ENCODE measurements around the gene ARHGEF33. TPM values are rescaled to one million over a fixed set of nuclear protein-coding genes. Genes with fewer than 3 reads are reported as not detected.
A peak's percentile ranks its signal among the peaks of the same experiment; 100 is the strongest.

ARHGEF33 gene
- total RNA-seq, 6 donors from 2014 or later: 0.34 to 3.1 (median 1.0) TPM

DNA sequence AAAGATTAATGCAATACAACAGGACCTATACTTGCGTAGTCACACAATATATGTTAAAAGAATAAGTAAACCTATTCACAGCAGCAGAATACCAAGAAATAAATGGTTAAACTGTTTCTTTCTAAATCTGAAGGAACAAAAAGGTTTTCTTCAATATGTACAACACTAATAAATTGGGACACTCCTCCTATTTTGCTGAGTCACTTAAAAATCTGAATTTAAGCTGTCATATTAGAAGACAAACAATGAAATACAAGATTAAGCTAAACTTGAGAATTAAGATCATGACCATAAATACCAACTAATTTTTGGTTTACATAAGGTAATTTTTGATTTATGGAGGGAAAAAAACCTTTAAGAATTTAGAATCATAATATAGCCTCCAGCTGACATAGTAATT is 92.8 kb downstream of the ARHGEF33 start:
- Histone ChIP-seq H3K9me3 (no peaks in the 10 kb centered on the region), H3K4me3 (no peak overlapping the region), H3K36me3 (peaks cover 0 to 36% (median 21%) of the 10 kb centered on the region in 4 donors), H3K27me3 (no peaks in the 10 kb centered on the region), H3K27ac (no peak overlapping the region), H3K4me1 (no peaks in the 10 kb centered on the region)
- 95 to 100% methylated on average over 1 of the region's 1 CpG for WGBS, 2 donors
- no peak for TF ChIP-seq POLR2A (IDR thresholded peaks at IDR 0.05)
- TF ChIP-seq EP300 (IDR thresholded peaks at IDR 0.05): no peak
- TF ChIP-seq, protein P1, sequence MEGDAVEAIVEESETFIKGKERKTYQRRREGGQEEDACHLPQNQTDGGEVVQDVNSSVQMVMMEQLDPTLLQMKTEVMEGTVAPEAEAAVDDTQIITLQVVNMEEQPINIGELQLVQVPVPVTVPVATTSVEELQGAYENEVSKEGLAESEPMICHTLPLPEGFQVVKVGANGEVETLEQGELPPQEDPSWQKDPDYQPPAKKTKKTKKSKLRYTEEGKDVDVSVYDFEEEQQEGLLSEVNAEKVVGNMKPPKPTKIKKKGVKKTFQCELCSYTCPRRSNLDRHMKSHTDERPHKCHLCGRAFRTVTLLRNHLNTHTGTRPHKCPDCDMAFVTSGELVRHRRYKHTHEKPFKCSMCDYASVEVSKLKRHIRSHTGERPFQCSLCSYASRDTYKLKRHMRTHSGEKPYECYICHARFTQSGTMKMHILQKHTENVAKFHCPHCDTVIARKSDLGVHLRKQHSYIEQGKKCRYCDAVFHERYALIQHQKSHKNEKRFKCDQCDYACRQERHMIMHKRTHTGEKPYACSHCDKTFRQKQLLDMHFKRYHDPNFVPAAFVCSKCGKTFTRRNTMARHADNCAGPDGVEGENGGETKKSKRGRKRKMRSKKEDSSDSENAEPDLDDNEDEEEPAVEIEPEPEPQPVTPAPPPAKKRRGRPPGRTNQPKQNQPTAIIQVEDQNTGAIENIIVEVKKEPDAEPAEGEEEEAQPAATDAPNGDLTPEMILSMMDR (IDR thresholded peaks at IDR 0.05): no peak
- TF ChIP-seq POLR2AphosphoS5 (IDR thresholded peaks at IDR 0.05): no peak
- DNase-seq (no peak), ATAC-seq (ENCODE audit: low FRiP score in 2 of 2) (no peak)

DNA sequence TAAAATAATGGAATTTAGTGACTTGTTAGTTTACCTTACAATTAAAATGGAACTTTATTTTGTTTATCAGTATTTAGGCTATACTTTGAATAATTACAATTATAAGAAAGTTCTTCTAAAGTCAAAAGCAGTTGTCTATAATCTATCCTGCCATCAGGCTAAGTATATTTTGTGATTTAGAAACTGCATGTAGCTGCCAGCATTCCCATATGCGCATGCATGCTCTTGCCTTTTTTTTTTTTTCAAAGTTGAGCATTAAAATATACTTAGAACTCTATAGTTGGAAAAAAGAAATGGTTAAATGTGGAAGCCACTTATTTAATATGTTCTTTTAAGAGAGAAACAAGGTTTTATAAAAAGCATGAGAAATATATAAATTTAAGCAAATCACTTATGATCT is 99.0 kb downstream of the ARHGEF33 start:
- peaks cover 0 to 68% (median 23%) of the 10 kb centered on the region in 4 donors for H3K36me3 ChIP-seq
- no peak overlapping the region for H3K27ac ChIP-seq

DNA sequence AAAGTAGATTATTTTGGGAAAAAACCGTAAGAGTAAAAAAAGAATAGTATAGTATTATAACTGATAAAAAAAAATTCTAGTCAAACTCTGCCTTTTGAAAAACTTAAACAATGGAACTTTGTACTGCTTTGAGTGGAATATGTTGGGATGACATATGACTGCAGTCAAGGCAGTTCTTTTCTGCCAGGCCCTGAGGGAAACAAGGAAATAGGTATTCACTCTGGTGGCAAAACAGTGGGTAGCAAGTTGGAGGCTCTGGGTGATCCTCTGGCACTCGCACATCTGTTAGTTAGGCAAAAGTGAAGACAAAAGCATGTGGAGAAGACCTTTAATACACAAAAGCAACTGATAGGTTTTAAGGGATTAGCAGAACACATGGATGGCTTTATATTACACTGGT is 102.2 kb downstream of the ARHGEF33 start:
- Histone ChIP-seq H3K4me3 (no peak overlapping the region), H3K9me3 (no peaks in the 10 kb centered on the region), H3K36me3 (peaks cover 0 to 66% (median 10%) of the 10 kb centered on the region in 4 donors), H3K27ac (no peak overlapping the region), H3K27me3 (no peaks in the 10 kb centered on the region), H3K4me1 (no peaks in the 10 kb centered on the region)
- ATAC-seq (ENCODE audit: low FRiP score in 2 of 2) (no peak), DNase-seq (no peak)
- TF ChIP-seq POLR2A (IDR thresholded peaks at IDR 0.05) (no peak), EP300 (IDR thresholded peaks at IDR 0.05) (no peak), POLR2AphosphoS5 (IDR thresholded peaks at IDR 0.05) (no peak)
- TF ChIP-seq, protein P1 (IDR thresholded peaks at IDR 0.05): no peak
- WGBS, 2 donors: 90 to 96% methylated on average over 2 of the region's 2 CpGs

More for the DNA sequence above, 99.0 kb downstream of the ARHGEF33 start:
- Histone ChIP-seq H3K4me3 (no peak overlapping the region), H3K27me3 (no peaks in the 10 kb centered on the region), H3K4me1 (no peaks in the 10 kb centered on the region), H3K9me3 (no peaks in the 10 kb centered on the region)
- ATAC-seq (ENCODE audit: low FRiP score in 2 of 2): no peak
- no peak for DNase-seq
- 97 to 100% methylated on average over 1 of the region's 1 CpG for WGBS, 2 donors
- TF ChIP-seq, protein P1 (IDR thresholded peaks at IDR 0.05): no peak
- TF ChIP-seq POLR2AphosphoS5 (IDR thresholded peaks at IDR 0.05): no peak
- no peak for TF ChIP-seq EP300 (IDR thresholded peaks at IDR 0.05)
- TF ChIP-seq POLR2A (IDR thresholded peaks at IDR 0.05): no peak

DNA sequence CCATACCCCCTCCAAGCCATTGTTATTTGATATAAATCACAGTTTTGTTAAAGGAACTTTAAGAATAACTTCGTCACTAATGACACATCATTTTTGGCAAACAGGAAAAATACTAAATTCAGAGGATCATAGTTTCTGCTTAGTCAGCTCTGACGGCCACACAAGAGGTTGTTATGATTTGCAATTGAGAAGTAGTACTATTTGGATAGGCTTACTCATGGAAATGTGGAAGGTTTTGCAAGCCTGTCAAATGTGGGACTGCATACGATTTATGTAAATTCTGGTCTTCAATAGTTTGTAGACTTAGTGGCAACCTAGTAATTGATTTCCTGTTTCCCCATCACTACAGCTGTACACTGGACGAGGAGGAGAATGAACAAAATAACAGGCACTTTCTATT is 108.1 kb downstream of the ARHGEF33 start:
- WGBS, 2 donors: 21 to 45% methylated on average over 4 of the region's 4 CpGs
- Histone ChIP-seq H3K36me3 (peaks cover 0 to 77% (median 22%) of the 10 kb centered on the region in 4 donors), H3K27me3 (no peaks in the 10 kb centered on the region), H3K9me3 (no peaks in the 10 kb centered on the region), H3K4me3 (no peak overlapping the region), H3K4me1 (peaks cover 0 to 10% (median 0%) of the 10 kb centered on the region in 4 donors), H3K27ac (no peak overlapping the region)
- peak in 1 of 2 donors; percentile 39 for DNase-seq
- ATAC-seq (ENCODE audit: low FRiP score in 2 of 2): peak; percentile 71
- TF ChIP-seq EP300 (IDR thresholded peaks at IDR 0.05): no peak
- TF ChIP-seq POLR2A (IDR thresholded peaks at IDR 0.05): no peak
- TF ChIP-seq, protein P1 (IDR thresholded peaks at IDR 0.05): no peak
- TF ChIP-seq POLR2AphosphoS5 (IDR thresholded peaks at IDR 0.05): peak in 1 of 2 donors; percentile 23

DNA sequence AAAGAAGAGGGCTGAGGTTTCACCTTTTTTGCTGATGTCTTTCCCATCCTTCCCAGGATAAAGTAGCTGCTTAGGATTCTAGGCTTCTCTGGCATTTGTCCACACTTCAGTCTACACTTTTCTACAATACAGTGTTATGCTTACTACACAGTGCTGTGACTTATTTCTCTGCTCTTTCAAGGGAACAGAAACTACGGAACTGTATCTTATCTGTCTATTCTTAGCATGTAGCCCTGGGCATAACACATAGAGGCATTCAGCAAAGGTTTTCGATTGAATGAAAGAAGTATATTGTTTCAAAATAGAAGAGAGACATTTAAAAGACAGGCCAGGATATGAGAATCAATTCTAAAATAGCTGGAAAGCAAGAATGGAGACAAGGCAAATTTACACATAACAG is 110.9 kb downstream of the ARHGEF33 start:
- peaks cover 0 to 70% (median 19%) of the 10 kb centered on the region in 4 donors for H3K36me3 ChIP-seq
- no peak for TF ChIP-seq POLR2A (IDR thresholded peaks at IDR 0.05)
- no peak for TF ChIP-seq EP300 (IDR thresholded peaks at IDR 0.05)
- no peak for TF ChIP-seq POLR2AphosphoS5 (IDR thresholded peaks at IDR 0.05)
- TF ChIP-seq, protein P1 (IDR thresholded peaks at IDR 0.05): no peak
- 90 to 98% methylated on average over 2 of the region's 2 CpGs for WGBS, 2 donors
- no peak for DNase-seq
- peaks cover 0 to 10% (median 0%) of the 10 kb centered on the region in 4 donors for H3K4me1 ChIP-seq
- no peak overlapping the region for H3K4me3 ChIP-seq
- no peaks in the 10 kb centered on the region for H3K9me3 ChIP-seq
- no peaks in the 10 kb centered on the region for H3K27me3 ChIP-seq
- no peak overlapping the region for H3K27ac ChIP-seq
- ATAC-seq (ENCODE audit: low FRiP score in 2 of 2): no peak
